GM19468 (cell line): ENCODE results near the gene PDE6B.

Experiments
- ATAC-seq: cut with Tn5 transposase; IDR thresholded peaks from one replicate; pipeline ENCODE4 v1.9.1; 2021; ENCODE audit warnings: mild to moderate bottlenecking, moderate library complexity, moderate number of reproducible peaks; ENCODE audit not compliant: unreplicated experiment; ENCODE audit errors: extremely low read depth

The PDE6B gene

GRCh38 chr4:717601-718320, 92.4 kb downstream of the PDE6B start:
- no peak for ATAC-seq

DNA sequence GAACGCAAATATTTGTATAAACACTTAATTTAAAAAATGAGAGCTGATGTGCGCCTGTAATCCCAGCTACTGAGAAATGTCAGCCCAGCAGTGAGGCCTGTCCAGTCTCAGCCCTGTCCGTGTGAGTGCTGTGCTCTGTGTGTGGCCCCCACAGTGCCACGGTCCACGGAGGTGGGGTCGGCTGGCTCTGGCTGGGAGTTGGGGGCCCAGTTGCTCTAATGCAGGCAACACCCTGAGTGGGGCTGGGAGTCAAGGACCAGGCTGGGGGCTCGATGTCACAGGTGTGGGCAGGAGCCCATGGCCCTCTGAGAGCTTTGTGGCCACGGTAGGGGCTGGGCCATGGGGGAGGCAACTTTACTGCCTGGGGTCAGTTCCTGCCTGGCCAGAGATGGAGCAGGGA, 93.1 kb downstream of the PDE6B start:
- no peak for ATAC-seq
